ENCODE measurements around the gene NPC2. TPM values are rescaled to one million over a fixed set of nuclear protein-coding genes. Genes with fewer than 3 reads are reported as not detected.

NPC2 gene
- total and polyA plus RNA-seq, 9 of the 15 experiments (the other 6 are each of a cell fraction or from before 2014, with no cell fraction given), result 16.6 to 74.1 (median 32.6) TPM

- Histone ChIP-seq H3K9me1 (ENCODE audit: control insufficient read depth, insufficient read depth, low read length) (no peaks in the 10 kb centered on the region), H3K9ac (ENCODE audit: insufficient read depth in 1 of 2, low read depth in 2 of 2, low read length in 2 of 2) (no peak overlapping the region), H3K27me3 (ENCODE audit: control insufficient read depth in 2 of 2, insufficient read depth in 2 of 2, low read length in 2 of 2) (peaks cover 0 to 34% of the 10 kb centered on the region in 2 experiments; a peak in 2 of 5 replicates), H3K79me2 (ENCODE audit: control insufficient read depth, insufficient read depth, low read length) (no peaks in the 10 kb centered on the region), H3K27ac (ENCODE audit: extremely low read depth, low read depth, low read length) (no peak overlapping the region), H4K20me1 (replicated peaks; ENCODE audit: control insufficient read depth, insufficient read depth, low read length) (no peaks in the 10 kb centered on the region), H3K4me2 (ENCODE audit: insufficient read depth, low read length) (no peak overlapping the region), H2AFZ (ENCODE audit: low read depth, low read length) (no peak overlapping the region), H3K4me3 (no peak overlapping the region), H3K36me3 (ENCODE audit: control insufficient read depth, insufficient read depth, low read length) (no peaks in the 10 kb centered on the region), H3K4me1 (replicated peaks in 1 of 2; ENCODE audit: control insufficient read depth in 2 of 2, insufficient read depth in 2 of 2, low read length in 2 of 2) (peaks cover 0 to 16% of the 10 kb centered on the region in 2 experiments; a peak in 3 of 5 replicates), H3K9me3 (replicated peaks; ENCODE audit: control insufficient read depth, insufficient read depth, low read depth, low read length) (no peaks in the 10 kb centered on the region)
- DNase-seq (ENCODE audit: extremely low read depth in 1 of 4, low spot score in 3 of 4) (no peak), ATAC-seq (no peak), FAIRE-seq (no peak)
- in situ Hi-C loops (cut with MboI), result no loop called here
- intact Hi-C loops (cut with micrococcal nuclease), result no loop called here
- WGBS (ENCODE audit: insufficient coverage, low coverage, missing lambda C conversion rate), result 82% methylated on average over 5 of the region's 10 CpGs
- ChIA-PET CTCF (ENCODE audit: low intra/inter-chr PET ratio) (no interaction called here), POLR2A (no interaction called here)
- BruUV-seq (replicated peaks), result no TSS peak
- TF ChIP-seq ZC3H8 (IDR thresholded peaks at IDR 0.05) (no peak), U2AF2 (optimal IDR thresholded peaks at IDR 0.05; ENCODE audit: low read depth, low read length) (no peak), ZNF165 (CRISPR knock-in tag; IDR thresholded peaks at IDR 0.05; ENCODE audit: borderline replicate concordance) (no peak), ZNF311 (CRISPR knock-in tag; IDR thresholded peaks at IDR 0.05) (no peak), ZNF217 (CRISPR knock-in tag; IDR thresholded peaks at IDR 0.05) (no peak), ZBTB8A (IDR thresholded peaks at IDR 0.05; ENCODE audit: partially characterized antibody) (no peak), CAMTA2 (CRISPR knock-in tag; conservative IDR thresholded peaks at IDR 0.05) (no peak), MXD1 (CRISPR knock-in tag; IDR thresholded peaks at IDR 0.05; ENCODE audit: borderline replicate concordance, poor library complexity, severe bottlenecking) (no peak), RREB1 (CRISPR knock-in tag; IDR thresholded peaks at IDR 0.05) (no peak), ZNF174 (CRISPR knock-in tag; IDR thresholded peaks at IDR 0.05) (no peak)
- TF ChIP-seq, protein P1, sequence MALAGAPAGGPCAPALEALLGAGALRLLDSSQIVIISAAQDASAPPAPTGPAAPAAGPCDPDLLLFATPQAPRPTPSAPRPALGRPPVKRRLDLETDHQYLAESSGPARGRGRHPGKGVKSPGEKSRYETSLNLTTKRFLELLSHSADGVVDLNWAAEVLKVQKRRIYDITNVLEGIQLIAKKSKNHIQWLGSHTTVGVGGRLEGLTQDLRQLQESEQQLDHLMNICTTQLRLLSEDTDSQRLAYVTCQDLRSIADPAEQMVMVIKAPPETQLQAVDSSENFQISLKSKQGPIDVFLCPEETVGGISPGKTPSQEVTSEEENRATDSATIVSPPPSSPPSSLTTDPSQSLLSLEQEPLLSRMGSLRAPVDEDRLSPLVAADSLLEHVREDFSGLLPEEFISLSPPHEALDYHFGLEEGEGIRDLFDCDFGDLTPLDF (CRISPR knock-in tag; IDR thresholded peaks at IDR 0.05), result no peak
- TF ChIP-seq, protein P2, sequence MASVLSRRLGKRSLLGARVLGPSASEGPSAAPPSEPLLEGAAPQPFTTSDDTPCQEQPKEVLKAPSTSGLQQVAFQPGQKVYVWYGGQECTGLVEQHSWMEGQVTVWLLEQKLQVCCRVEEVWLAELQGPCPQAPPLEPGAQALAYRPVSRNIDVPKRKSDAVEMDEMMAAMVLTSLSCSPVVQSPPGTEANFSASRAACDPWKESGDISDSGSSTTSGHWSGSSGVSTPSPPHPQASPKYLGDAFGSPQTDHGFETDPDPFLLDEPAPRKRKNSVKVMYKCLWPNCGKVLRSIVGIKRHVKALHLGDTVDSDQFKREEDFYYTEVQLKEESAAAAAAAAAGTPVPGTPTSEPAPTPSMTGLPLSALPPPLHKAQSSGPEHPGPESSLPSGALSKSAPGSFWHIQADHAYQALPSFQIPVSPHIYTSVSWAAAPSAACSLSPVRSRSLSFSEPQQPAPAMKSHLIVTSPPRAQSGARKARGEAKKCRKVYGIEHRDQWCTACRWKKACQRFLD (CRISPR knock-in tag; IDR thresholded peaks at IDR 0.05), result no peak
These were observed 39.1 kb upstream of the NPC2 start for GRCh38 chr14:74532246-74532645.

All from K562 (cell line).